ENCODE data around the gene ITGAV. TPM values are rescaled to one million over a fixed set of nuclear protein-coding genes. Genes with fewer than 3 reads are reported as not detected.

The ITGAV gene
- polyA plus RNA-seq, 1 experiment, result 129 TPM

DNA sequence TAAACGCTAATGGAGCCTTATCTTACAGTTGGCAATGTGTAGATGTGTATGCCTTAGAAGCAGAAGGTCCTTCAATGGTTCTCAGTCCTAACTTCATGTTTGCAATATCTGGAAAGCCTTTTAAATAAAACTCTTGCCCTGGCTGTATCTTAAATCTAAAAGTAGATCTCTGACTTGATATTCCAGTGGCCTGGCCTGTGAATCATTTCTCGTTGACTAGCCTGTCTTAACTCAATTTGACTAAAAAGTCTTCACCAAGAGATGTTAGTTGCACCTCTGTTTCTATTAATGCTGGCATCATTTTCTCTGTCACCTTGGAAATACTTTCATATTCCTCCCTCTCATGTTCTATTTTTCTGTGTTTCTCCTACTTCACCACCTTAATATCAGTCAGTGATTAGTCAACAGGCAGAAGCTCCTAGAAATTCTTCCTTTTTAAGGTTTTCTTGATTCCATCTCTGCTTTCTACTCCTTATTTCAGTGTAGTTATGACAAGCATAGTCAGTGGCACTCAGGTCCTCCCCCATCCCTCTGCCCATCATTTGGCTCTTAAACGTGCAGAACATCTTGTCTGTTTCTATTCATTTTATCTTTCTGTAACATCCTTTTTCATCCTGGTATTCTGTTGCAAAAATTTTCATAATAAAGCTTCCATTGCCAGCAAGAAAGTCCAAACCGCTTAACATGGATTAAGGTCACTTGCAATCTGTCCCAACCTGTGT is 4.3 kb downstream of the ITGAV start:
- Histone ChIP-seq H3K4me3 (ENCODE audit: low read depth, low read length) (no peak overlapping the region), H3K9me3 (ENCODE audit: control insufficient read depth, insufficient read depth, low read length) (no peaks in the 10 kb centered on the region; the same call in 1 of the 2 replicates), H3K27me3 (ENCODE audit: control insufficient read depth, insufficient read depth, low read length) (no peaks in the 10 kb centered on the region), H3K27ac (ENCODE audit: low read depth, low read length) (no peak overlapping the region)
- TF ChIP-seq, protein P1, sequence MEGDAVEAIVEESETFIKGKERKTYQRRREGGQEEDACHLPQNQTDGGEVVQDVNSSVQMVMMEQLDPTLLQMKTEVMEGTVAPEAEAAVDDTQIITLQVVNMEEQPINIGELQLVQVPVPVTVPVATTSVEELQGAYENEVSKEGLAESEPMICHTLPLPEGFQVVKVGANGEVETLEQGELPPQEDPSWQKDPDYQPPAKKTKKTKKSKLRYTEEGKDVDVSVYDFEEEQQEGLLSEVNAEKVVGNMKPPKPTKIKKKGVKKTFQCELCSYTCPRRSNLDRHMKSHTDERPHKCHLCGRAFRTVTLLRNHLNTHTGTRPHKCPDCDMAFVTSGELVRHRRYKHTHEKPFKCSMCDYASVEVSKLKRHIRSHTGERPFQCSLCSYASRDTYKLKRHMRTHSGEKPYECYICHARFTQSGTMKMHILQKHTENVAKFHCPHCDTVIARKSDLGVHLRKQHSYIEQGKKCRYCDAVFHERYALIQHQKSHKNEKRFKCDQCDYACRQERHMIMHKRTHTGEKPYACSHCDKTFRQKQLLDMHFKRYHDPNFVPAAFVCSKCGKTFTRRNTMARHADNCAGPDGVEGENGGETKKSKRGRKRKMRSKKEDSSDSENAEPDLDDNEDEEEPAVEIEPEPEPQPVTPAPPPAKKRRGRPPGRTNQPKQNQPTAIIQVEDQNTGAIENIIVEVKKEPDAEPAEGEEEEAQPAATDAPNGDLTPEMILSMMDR (IDR thresholded peaks at IDR 0.05; ENCODE audit: low read depth, low read length), result no peak
- DNase-seq (ENCODE audit: low read depth, low spot score), result no peak
- ChIA-PET POLR2A (no interaction called here), CTCF (interaction anchor here (1.3 kb wide), 1 partner anchor 48 kb away, joined by 3 read pairs; no protein-coding TSS in a partner anchor)

DNA sequence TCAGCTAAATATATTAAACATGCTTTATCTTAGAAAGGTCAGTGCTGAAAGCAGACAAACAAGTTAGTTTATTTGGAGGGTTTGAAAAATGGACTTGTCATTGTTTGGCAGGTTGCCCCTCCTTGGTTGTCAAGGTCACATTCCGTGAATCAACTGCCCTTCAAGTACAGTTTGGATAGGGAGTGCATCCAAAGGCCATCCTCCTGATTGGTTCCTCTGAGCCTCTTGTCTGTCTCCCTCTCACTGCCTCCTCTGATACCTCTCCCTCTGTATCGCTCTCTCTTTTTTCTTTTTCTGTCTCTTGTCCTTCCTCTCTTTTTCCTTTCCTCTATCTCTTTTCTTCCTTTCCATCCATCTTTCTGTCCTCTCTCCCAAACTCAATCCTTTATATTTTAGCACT is 5.4 kb downstream of the ITGAV start:
- H3K9me3 ChIP-seq (ENCODE audit: control insufficient read depth, insufficient read depth, low read length), result no peaks in the 10 kb centered on the region
- no peak overlapping the region for H3K4me3 ChIP-seq (ENCODE audit: low read depth, low read length)
- TF ChIP-seq, protein P1 (IDR thresholded peaks at IDR 0.05; ENCODE audit: low read depth, low read length), result no peak
- H3K27ac ChIP-seq (ENCODE audit: low read depth, low read length), result no peak overlapping the region
- H3K27me3 ChIP-seq (ENCODE audit: control insufficient read depth, insufficient read depth, low read length), result no peaks in the 10 kb centered on the region
- CTCF ChIA-PET, result interaction anchor here (1.3 kb wide), 1 partner anchor 47 kb away, joined by 3 read pairs; no protein-coding TSS in a partner anchor
- POLR2A ChIA-PET, result no interaction called here
- no peak for DNase-seq (ENCODE audit: low read depth, low spot score)

DNA sequence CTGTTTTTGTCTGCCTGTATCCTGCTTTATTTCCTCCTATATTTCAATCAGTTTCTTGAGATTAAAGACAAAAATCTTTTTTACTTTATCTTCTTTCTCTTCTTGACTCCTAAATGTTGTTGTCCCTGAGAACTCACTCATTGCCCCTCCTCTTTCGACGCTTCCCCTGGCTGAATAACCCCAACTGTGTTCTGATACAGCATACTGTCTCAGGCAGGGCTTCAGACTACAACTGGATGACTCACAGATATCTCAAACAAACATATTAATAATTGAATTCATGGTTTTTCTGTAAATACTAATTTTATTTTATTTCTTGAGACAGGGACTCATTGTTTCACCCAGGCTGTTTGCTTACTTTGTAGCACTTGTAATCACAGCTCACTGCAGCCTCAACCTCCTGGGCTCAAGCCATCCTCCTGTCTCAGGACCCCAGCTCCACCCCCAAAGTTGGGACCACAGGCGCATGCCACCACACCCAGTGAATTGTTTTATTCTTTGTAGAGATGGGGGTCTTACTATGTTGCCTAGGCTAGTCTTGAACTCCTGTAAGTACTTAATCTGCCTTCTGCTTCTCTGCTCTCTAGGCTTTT is 9.4 kb downstream of the ITGAV start:
- no peaks in the 10 kb centered on the region for H3K27me3 ChIP-seq (ENCODE audit: control insufficient read depth, insufficient read depth, low read length)
- no peak overlapping the region for H3K27ac ChIP-seq (ENCODE audit: low read depth, low read length)
- POLR2A ChIA-PET, result interaction anchor here (1.3 kb wide), 1 partner anchor 9 kb away, joined by 3 read pairs; the partner anchor contains the start of gene ITGAV
- DNase-seq (ENCODE audit: low read depth, low spot score), result no peak
- TF ChIP-seq, protein P1 (IDR thresholded peaks at IDR 0.05; ENCODE audit: low read depth, low read length), result no peak
- H3K4me3 ChIP-seq (ENCODE audit: low read depth, low read length), result no peak overlapping the region
- CTCF ChIA-PET, result no interaction called here
- no peaks in the 10 kb centered on the region for H3K9me3 ChIP-seq (ENCODE audit: control insufficient read depth, insufficient read depth, low read length)

DNA sequence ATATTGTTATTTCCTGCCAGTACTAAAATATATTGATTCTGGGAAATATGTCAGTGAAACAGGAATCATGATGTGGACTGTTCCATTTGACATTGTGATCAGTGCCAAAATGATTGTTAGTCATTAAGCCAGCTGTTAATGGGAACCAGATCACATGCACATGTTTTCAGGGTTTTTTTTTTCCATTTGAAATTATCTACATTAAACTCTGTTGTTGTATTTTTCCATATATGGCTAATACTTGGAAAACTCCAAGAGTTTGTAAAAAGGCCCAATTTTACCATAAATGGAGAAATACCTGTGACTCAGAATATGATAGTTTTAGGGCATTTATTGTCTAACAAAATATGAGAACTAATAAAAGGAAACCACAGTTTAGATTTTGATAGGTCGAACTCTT is 13.4 kb downstream of the ITGAV start:
- no peak overlapping the region for H3K27ac ChIP-seq (ENCODE audit: low read depth, low read length)
- CTCF ChIA-PET, result no interaction called here
- no peak overlapping the region for H3K4me3 ChIP-seq (ENCODE audit: low read depth, low read length)
- no peaks in the 10 kb centered on the region for H3K9me3 ChIP-seq (ENCODE audit: control insufficient read depth, insufficient read depth, low read length)
- TF ChIP-seq, protein P1 (IDR thresholded peaks at IDR 0.05; ENCODE audit: low read depth, low read length), result no peak
- H3K27me3 ChIP-seq (ENCODE audit: control insufficient read depth, insufficient read depth, low read length), result no peaks in the 10 kb centered on the region
- POLR2A ChIA-PET, result interaction anchor here (0.6 kb wide), 2 partner anchors 64 to 93 kb away, joined by 5 to 6 read pairs; no protein-coding TSS in a partner anchor
- no peak for DNase-seq (ENCODE audit: low read depth, low spot score)

DNA sequence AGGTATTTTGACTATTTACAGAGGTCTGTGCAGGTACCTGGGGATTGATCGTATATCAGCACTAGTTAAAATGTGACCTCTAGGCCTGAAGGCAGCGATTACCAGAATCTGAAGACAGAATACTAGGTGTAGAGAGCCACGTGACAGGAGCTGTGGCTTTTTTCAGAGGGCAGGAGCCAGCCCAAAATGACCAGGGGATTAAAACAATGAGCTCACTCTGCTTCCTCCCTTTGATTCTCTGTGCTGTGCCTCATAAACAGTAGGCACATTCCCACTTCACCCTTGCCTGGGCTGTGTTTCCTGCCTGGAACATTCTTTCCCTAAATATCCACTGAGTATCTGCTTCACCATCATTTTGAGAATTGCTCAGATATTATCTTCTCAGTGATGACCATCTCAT is 15.2 kb downstream of the ITGAV start:
- Histone ChIP-seq H3K4me3 (ENCODE audit: low read depth, low read length) (no peak overlapping the region), H3K9me3 (ENCODE audit: control insufficient read depth, insufficient read depth, low read length) (no peaks in the 10 kb centered on the region), H3K27me3 (ENCODE audit: control insufficient read depth, insufficient read depth, low read length) (no peaks in the 10 kb centered on the region), H3K27ac (ENCODE audit: low read depth, low read length) (no peak overlapping the region)
- POLR2A ChIA-PET, result no interaction called here
- CTCF ChIA-PET, result interaction anchor here (0.6 kb wide), 1 partner anchor 87 kb away, joined by 3 read pairs; no protein-coding TSS in a partner anchor
- TF ChIP-seq, protein P1 (IDR thresholded peaks at IDR 0.05; ENCODE audit: low read depth, low read length), result no peak
- DNase-seq (ENCODE audit: low read depth, low spot score), result no peak
